ENCODE results near the gene HSF5.

GRCh38 chr17:58468944-58469343 is 19.3 kb downstream of the HSF5 start:
- TF ChIP-seq CTCF (IDR thresholded peaks at IDR 0.05) = no peak
- no peak for TF ChIP-seq POLR2AphosphoS5 (IDR thresholded peaks at IDR 0.05)

All from upper lobe of left lung (tissue), 4 donors.